ENCODE results near the gene BID. TPM values are rescaled to one million over a fixed set of nuclear protein-coding genes. Genes with fewer than 3 reads are reported as not detected.

BID gene
- total RNA-seq, 1 experiment from 2014 or later, result 52.6 TPM

GRCh38 chr22:17794726-17795542 is 20.7 kb upstream of the BID start:
- no peak for DNase-seq
- Histone ChIP-seq H3K27me3 (ENCODE audit: control insufficient read depth, insufficient read depth, low read length) (no peaks in the 10 kb centered on the region), H3K36me3 (replicated peaks; ENCODE audit: control insufficient read depth, insufficient read depth, low read length) (no peaks in the 10 kb centered on the region), H3K4me3 (ENCODE audit: insufficient read depth, low read depth, low read length) (no peak overlapping the region)

DNA sequence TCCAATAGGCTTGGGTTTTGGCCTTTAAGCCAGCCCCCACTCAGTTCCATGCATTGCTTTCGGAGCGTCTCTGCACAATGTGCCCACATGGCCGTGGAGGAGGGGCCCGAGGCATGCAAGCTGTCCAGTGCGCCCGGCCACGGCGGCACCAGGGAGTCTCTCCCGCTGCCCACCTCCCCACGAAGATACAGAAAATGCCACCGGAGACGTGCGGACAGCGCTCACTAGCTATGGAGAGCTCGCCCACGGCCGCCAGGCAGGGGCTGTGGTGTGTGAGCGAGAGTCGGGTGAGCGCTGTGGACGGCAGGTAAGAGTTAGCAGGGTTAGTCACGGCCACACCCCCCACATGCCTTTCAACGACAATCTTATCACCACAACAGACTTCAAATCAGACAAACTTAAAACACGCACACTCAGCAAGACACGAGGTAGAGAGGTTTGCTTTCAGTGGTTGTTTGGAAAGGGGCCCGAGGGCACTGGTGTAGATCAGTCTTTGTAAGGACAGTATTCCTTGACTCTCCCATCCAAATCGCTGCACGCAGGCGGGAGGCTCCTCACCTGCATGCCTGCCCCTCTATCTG is 18.7 kb upstream of the BID start:
- H3K36me3 ChIP-seq (replicated peaks; ENCODE audit: control insufficient read depth, insufficient read depth, low read length), result no peaks in the 10 kb centered on the region
- no peak for DNase-seq
- no peak overlapping the region for H3K4me3 ChIP-seq (ENCODE audit: insufficient read depth, low read depth, low read length)
- H3K27me3 ChIP-seq (ENCODE audit: control insufficient read depth, insufficient read depth, low read length), result no peaks in the 10 kb centered on the region

GRCh38 chr22:17792299-17792698 is 18.0 kb upstream of the BID start:
- H3K4me3 ChIP-seq (ENCODE audit: insufficient read depth, low read depth, low read length), result no peak overlapping the region
- H3K36me3 ChIP-seq (replicated peaks; ENCODE audit: control insufficient read depth, insufficient read depth, low read length), result no peaks in the 10 kb centered on the region
- peak; percentile 89 for DNase-seq
- H3K27me3 ChIP-seq (ENCODE audit: control insufficient read depth, insufficient read depth, low read length), result no peaks in the 10 kb centered on the region

DNA sequence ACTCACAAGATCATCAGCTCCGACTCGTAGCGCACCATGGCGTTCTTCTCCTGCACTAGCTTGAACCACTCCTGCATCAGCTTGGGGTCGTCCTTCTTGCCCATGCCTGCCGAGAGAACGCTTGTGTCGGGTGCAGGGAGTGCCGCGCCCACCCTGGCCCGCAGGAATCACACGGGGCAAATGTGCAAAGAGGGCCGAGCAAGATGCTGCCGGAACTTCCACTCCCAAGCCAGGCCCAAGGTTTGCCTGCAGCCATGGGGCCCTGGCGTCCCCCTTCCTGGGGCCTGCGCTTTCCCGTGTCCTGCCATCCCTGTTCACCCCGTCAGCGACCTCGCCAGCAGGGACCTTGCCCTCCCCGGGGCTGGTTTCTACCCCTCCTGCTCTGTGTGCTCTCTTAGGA is 16.9 kb upstream of the BID start:
- no peaks in the 10 kb centered on the region for H3K36me3 ChIP-seq (replicated peaks; ENCODE audit: control insufficient read depth, insufficient read depth, low read length)
- no peaks in the 10 kb centered on the region for H3K27me3 ChIP-seq (ENCODE audit: control insufficient read depth, insufficient read depth, low read length)
- no peak overlapping the region for H3K4me3 ChIP-seq (ENCODE audit: insufficient read depth, low read depth, low read length)
- no peak for DNase-seq

DNA sequence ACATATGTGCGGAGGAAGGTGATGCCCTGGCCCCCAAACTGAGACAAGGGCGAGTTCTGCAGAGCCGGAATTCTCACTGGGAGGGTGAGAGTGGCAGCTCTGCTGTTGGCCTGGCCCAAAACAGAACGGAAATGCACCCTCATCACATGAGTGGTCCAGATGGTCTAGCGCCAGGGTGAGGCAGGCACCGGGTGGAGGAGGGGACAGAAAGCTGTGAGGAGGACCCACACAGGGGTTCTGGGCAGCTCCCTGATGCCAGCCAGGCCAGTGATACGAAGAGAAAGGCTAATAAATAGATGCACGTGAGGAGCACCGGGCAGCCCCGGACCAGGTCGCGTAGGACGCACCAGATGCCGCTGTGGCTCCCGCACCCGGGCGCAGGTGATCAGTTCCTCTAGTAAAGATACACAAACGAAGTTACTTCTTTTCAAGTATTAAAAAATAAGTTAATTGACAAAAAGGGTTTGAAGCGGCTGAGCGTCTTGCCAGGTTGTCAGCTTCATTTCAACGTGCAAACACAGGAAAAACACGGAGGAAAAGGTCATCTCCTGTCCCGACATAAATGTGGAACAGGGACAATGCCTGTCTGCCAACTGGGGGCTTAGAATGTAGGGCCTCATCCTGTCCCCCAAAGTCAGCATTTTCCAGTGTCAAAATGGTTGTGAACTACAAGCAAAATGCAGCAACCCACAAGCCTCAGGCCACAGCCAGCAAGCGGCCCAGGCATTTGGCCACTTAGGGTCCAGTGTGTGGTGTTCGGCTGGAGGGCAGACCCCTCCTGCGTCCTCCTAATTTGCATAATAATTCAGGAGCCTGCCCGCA is 15.3 kb upstream of the BID start:
- Histone ChIP-seq H3K27me3 (ENCODE audit: control insufficient read depth, insufficient read depth, low read length) (no peaks in the 10 kb centered on the region), H3K4me3 (ENCODE audit: insufficient read depth, low read depth, low read length) (no peak overlapping the region)
- no peak for DNase-seq

GRCh38 chr22:17788528-17789378 is 14.5 kb upstream of the BID start:
- Histone ChIP-seq H3K36me3 (replicated peaks; ENCODE audit: control insufficient read depth, insufficient read depth, low read length) (no peaks in the 10 kb centered on the region), H3K4me3 (ENCODE audit: insufficient read depth, low read depth, low read length) (no peak overlapping the region), H3K27me3 (ENCODE audit: control insufficient read depth, insufficient read depth, low read length) (no peaks in the 10 kb centered on the region)
- peak; percentile 79 for DNase-seq

More for the DNA sequence above, 15.3 kb upstream of the BID start:
- H3K36me3 ChIP-seq (replicated peaks; ENCODE audit: control insufficient read depth, insufficient read depth, low read length), result no peaks in the 10 kb centered on the region

GRCh38 chr22:17787716-17788330 is 13.6 kb upstream of the BID start:
- no peak overlapping the region for H3K4me3 ChIP-seq (ENCODE audit: insufficient read depth, low read depth, low read length)
- H3K36me3 ChIP-seq (replicated peaks; ENCODE audit: control insufficient read depth, insufficient read depth, low read length), result no peaks in the 10 kb centered on the region
- DNase-seq, result no peak
- no peaks in the 10 kb centered on the region for H3K27me3 ChIP-seq (ENCODE audit: control insufficient read depth, insufficient read depth, low read length)

DNA sequence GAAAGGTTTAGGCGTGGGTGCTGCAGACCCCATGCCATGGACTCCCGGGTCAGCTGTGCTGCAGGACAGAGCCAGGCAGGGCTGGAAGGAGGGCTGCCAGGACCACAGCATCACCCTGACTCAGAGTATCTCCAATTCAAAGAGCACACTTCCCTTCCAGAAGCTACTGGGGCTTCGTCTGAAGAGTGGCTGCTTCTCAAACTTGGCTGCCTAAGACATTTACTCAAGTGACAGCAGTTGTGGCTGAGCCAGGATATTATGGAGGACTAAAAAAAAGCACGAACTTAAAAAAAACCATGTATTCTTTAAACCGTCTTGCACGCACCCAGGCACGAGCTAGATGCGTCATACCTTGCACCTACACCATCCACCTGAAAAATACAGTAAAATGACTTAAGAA is 13.0 kb upstream of the BID start:
- Histone ChIP-seq H3K27me3 (ENCODE audit: control insufficient read depth, insufficient read depth, low read length) (no peaks in the 10 kb centered on the region), H3K4me3 (ENCODE audit: insufficient read depth, low read depth, low read length) (no peak overlapping the region), H3K36me3 (replicated peaks; ENCODE audit: control insufficient read depth, insufficient read depth, low read length) (no peaks in the 10 kb centered on the region)
- DNase-seq, result no peak

GRCh38 chr22:17786435-17787161 is 12.3 kb upstream of the BID start:
- Histone ChIP-seq H3K27me3 (ENCODE audit: control insufficient read depth, insufficient read depth, low read length) (no peaks in the 10 kb centered on the region), H3K4me3 (ENCODE audit: insufficient read depth, low read depth, low read length) (no peak overlapping the region)
- peak; percentile 79 for DNase-seq

DNA sequence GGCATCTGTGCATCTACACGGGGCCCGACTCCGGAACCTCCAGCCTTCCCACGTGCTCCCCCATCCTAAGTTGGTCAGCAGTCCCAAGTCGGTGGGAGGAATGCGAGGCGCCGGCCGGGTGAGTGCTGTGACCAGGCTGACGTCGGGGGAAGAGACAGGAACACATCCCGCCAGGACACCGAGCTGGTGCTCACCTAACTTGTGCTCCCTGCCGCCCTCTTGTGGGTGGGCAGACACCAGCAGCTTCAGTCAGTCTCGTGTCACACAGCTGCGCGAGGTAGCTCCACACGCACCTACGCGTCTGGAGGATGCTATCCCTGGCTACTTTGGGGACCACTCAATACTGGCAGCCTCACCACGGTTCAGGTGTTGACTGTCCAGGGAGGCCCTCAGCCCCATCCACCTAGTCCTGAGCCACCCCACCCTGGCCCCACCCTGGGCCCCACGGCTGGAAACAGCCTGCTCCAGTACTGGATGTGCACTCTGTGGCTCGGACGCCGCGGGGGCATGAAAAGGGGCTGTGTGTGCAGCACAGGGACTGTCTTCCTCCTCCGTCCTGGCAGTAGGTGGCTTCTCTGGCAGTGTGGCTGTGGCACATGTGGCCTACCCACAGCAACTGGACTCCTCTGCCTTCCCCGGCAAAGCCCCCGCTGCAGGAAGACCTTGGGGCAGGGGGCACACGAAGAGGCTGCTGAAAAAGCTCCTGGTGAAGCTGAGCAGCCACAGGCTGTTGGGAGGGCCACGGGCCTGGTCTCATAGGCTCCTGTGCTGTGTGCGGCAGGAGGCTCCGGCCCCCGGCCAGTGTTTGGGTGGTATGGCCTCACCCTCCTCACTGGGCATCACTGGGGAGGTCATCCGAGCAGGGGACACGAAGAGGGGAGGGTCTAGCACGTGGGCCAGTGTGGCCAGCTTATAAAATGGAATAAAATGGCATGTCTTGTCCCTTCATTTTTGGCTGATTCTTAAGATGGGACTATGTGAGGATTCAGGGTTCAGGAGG is 11.2 kb upstream of the BID start:
- no peak overlapping the region for H3K4me3 ChIP-seq (ENCODE audit: insufficient read depth, low read depth, low read length)
- no peaks in the 10 kb centered on the region for H3K27me3 ChIP-seq (ENCODE audit: control insufficient read depth, insufficient read depth, low read length)
- DNase-seq, result peak; percentile 96
- no peaks in the 10 kb centered on the region for H3K36me3 ChIP-seq (replicated peaks; ENCODE audit: control insufficient read depth, insufficient read depth, low read length)

More at GRCh38 chr22:17786435-17787161, 12.3 kb upstream of the BID start:
- no peaks in the 10 kb centered on the region for H3K36me3 ChIP-seq (replicated peaks; ENCODE audit: control insufficient read depth, insufficient read depth, low read length)

DNA sequence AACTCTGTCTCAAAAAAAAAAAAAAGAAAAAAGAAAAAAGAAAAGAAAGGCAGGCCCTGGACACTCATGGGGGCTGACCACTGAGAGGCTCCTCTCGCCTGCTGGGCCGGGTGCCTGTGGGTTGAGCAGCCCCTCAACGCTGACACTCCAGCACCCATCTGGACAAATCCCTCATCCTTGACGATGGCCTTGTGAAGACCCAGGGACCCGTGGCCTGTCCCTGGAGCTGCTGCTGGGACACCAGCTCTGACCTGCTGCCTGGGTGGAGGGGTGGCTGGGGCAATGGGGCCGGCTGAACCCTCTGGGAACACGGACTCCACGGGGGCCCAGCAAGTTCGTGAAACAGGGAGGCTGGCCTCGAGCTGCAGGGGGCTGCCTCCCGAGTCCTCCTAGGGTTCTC is 10.5 kb upstream of the BID start:
- Histone ChIP-seq H3K36me3 (replicated peaks; ENCODE audit: control insufficient read depth, insufficient read depth, low read length) (no peaks in the 10 kb centered on the region), H3K27me3 (ENCODE audit: control insufficient read depth, insufficient read depth, low read length) (no peaks in the 10 kb centered on the region), H3K4me3 (ENCODE audit: insufficient read depth, low read depth, low read length) (no peak overlapping the region)
- no peak for DNase-seq

DNA sequence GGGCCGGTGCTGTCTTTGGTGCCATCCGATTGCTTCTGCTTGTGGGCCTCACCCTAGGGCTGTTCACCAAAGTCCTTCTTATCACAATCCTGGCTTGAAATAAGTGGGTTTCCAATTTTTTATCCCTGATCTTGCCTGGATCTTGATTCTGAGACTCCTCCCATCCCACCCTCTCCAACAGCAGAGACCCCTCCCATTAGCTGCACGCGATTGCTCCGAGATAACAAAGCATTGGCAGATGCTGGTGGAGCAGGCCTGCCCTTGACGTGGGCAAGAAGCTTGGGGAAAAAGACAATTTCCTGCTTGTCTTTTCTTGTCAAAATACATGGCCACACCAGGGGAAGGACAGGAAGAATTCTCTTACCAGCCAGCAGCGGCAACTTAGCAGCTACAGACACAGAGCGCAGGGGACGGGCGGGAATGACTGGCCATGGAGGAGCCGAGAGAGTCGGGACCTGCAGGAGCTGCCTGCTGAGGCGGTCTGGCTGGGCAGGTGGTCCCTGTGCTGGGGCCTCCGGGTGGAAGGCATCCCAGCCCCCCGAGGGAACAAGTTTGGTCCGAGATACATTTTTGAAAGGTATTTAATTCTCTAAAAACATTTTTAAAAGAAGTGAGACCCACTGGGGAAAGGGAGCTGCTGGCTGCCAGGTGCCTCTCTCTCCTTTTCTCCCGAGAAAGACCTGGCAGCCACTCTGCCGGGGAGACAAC is 9.7 kb upstream of the BID start:
- Histone ChIP-seq H3K36me3 (replicated peaks; ENCODE audit: control insufficient read depth, insufficient read depth, low read length) (no peaks in the 10 kb centered on the region), H3K27me3 (ENCODE audit: control insufficient read depth, insufficient read depth, low read length) (no peaks in the 10 kb centered on the region), H3K4me3 (ENCODE audit: insufficient read depth, low read depth, low read length) (no peak overlapping the region)
- no peak for DNase-seq
